ENCODE data around the gene TSACC.

TSACC gene

DNA sequence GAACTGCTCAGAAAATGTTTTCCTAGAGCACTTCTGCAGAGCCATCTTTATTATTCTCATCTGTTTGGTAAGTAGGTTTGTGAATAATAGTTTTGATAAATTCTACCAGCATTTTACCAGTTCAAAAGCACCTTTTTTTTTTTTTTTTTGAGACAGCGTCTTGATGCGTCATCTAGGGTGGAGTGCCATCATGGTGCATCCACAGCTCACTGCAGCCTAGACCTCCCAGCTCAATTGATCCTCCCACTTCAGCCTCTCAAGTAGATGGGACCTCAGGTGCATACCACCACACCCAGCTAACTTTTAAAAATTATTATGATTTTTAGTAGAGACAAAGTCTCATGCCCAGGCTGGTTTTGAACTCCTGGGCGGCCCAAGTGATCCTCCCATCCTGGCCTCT is 20.9 kb downstream of the TSACC start:
- no peak for DNase-seq (ENCODE audit: low read depth)
- H3K4me3 ChIP-seq (ENCODE audit: low read depth, low read length) = no peak overlapping the region
- no peak for TF ChIP-seq CTCF (conservative IDR thresholded peaks at IDR 0.05; ENCODE audit: low read depth, low read length)

- peak; percentile 64 for DNase-seq (ENCODE audit: low read depth)
- peak; percentile 69 for TF ChIP-seq CTCF (conservative IDR thresholded peaks at IDR 0.05; ENCODE audit: low read depth, low read length)
- no peak overlapping the region for H3K4me3 ChIP-seq (ENCODE audit: low read depth, low read length)
Measured at GRCh38 chr1:156359973-156360372, 21.6 kb downstream of the TSACC start.

DNA sequence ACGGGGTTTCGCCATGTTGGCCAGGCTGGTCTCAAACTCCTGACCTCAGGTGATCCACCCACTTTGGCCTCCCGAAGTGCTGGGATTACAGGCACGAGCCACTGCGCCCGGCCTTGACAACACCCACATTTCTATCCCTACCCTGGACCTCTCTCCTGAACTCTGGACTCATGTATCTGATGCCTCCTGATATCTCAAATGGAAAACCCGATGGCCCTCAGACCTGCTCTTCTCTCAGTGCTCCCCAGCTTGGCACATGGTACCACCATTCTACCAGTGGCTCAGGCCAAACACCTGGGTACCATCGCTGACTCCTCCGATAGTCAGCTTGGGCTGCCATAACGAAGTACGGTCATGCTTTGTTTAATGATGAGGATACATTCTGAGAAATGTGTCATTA is 22.2 kb downstream of the TSACC start:
- H3K4me3 ChIP-seq (ENCODE audit: low read depth, low read length) = no peak overlapping the region
- no peak for DNase-seq (ENCODE audit: low read depth)
- no peak for TF ChIP-seq CTCF (conservative IDR thresholded peaks at IDR 0.05; ENCODE audit: low read depth, low read length)

DNA sequence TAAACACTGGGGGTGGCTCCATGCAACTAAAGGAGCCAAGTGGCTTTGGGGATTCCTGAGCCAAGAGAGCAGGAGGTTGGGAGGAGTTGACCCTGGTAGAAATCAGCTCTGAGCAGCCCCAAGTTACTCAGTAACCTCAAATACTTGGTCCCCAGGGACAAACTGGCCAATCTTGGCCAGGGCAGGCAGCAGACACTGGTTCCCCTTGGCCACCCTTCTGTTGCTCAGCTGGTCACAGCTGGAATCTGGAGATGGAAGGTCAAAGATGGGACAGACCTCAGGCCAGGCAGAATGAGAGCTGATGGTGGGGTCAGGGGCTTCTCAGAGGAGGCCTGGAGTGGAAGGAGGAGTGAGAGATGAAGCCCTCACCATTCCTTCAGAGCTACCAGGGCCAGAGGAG is 27.4 kb downstream of the TSACC start:
- no peak for TF ChIP-seq CTCF (conservative IDR thresholded peaks at IDR 0.05; ENCODE audit: low read depth, low read length)
- H3K4me3 ChIP-seq (ENCODE audit: low read depth, low read length) = no peak overlapping the region

GRCh38 chr1:156366378-156367166 is 28.2 kb downstream of the TSACC start:
- DNase-seq (ENCODE audit: low read depth) = no peak
- no peak for TF ChIP-seq CTCF (conservative IDR thresholded peaks at IDR 0.05; ENCODE audit: low read depth, low read length)
- no peak overlapping the region for H3K4me3 ChIP-seq (ENCODE audit: low read depth, low read length)

More for the DNA sequence above, 27.4 kb downstream of the TSACC start:
- DNase-seq (ENCODE audit: low read depth) = no peak

DNA sequence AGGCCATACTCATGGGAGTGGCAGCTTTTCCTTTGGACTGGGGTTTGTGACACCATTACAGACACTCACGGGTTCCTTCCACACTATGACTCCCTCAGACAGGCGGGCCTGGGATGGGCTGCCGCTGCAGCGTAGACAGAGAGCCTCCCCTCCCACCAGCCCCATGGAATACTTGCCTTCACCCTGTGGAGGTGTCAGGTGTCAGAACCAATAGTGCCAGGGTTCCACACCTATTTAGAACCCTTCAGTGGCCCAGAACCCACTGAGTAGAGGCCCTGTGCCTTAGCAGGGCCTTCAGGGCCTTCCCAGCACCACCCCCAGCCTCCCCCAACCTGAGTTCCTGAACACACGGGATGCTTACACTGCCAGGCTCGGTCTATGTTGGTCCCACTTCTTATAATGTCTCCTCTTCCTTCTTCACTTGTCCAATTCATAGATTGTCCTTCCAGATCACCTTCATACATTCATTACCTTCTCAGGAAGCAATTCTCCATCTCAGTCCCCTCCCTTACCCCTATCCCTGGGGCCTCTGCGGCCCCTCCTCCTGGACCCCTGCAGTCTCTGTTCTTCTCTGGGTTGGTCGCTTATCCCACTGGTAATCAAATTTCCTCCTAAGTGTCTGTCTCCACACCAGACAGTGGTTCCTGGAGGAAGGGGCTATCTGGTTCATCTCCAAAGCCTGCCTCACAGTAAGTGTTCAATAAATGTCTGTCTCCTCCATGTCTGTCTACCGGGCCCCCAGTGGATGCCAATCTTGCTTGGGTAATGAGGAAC is 29.2 kb downstream of the TSACC start:
- no peak overlapping the region for H3K4me3 ChIP-seq (ENCODE audit: low read depth, low read length)
- DNase-seq (ENCODE audit: low read depth) = no peak
- no peak for TF ChIP-seq CTCF (conservative IDR thresholded peaks at IDR 0.05; ENCODE audit: low read depth, low read length)
